NCI-H1436 (cell line): ENCODE measurements around the gene KLRD1.
"Not testable (repeated sequence)": the region's sequence is repeated elsewhere in the genome, so short reads cannot be mapped to it uniquely, and the experiment has no call there.

Experiments used
- DNase-seq: peaks from one replicate; lab custom pipeline; 2025; lab: John Stamatoyannopoulos, UW

Gene KLRD1

GRCh38 chr12:10368206-10369171, 60.8 kb downstream of the KLRD1 start:
- DNase-seq: no peak

GRCh38 chr12:10369557-10370415, 62.1 kb downstream of the KLRD1 start:
- no peak for DNase-seq

GRCh38 chr12:10371893-10372535, 64.3 kb downstream of the KLRD1 start:
- DNase-seq: not testable (repeated sequence)

GRCh38 chr12:10372559-10372958, 64.9 kb downstream of the KLRD1 start:
- DNase-seq: no peak

- no peak for DNase-seq
These were observed 67.0 kb downstream of the KLRD1 start for GRCh38 chr12:10374624-10375018.

GRCh38 chr12:10378737-10379136, 71.1 kb downstream of the KLRD1 start:
- not testable (repeated sequence) for DNase-seq
